Measurements from ENCODE around the gene C19orf67. TPM values are rescaled to one million over a fixed set of nuclear protein-coding genes. Genes with fewer than 3 reads are reported as not detected.

The C19orf67 gene
- total RNA-seq, 4 donors from 2014 or later: not detected

- Histone ChIP-seq H3K4me3 (no peak overlapping the region), H3K4me1 (no peaks in the 10 kb centered on the region), H3K27ac (no peak overlapping the region), H3K27me3 (no peaks in the 10 kb centered on the region), H3K36me3 (peaks cover 0 to 50% of the 10 kb centered on the region in 2 donors), H3K9me3 (peaks cover 0 to 9% (median 7%) of the 10 kb centered on the region in 3 donors)
- DNase-seq (no peak), ATAC-seq (no peak)
- TF ChIP-seq POLR2A (IDR thresholded peaks at IDR 0.05) (no peak), CTCF (IDR thresholded peaks at IDR 0.05 in 4 of 5, conservative IDR thresholded peaks at IDR 0.05 in 1 of 5) (peak in 1 of 5 experiments; percentile 9)
- in situ Hi-C loops (cut with MboI; ENCODE audit: low sequenced_read_pairs in 4 of 4): no loop called here
- intact Hi-C loops (cut with DNase I; ENCODE audit: low total_unique reads): no loop called here
These were observed 10.8 kb upstream of the C19orf67 start for GRCh38 chr19:14096272-14096992.

- in situ Hi-C loops (cut with MboI; ENCODE audit: low sequenced_read_pairs in 4 of 4) (no loop called here), intact Hi-C loops (cut with DNase I; ENCODE audit: low total_unique reads) (no loop called here)
- no peak for DNase-seq
These were observed 9.3 kb upstream of the C19orf67 start for GRCh38 chr19:14094854-14095253.

DNA sequence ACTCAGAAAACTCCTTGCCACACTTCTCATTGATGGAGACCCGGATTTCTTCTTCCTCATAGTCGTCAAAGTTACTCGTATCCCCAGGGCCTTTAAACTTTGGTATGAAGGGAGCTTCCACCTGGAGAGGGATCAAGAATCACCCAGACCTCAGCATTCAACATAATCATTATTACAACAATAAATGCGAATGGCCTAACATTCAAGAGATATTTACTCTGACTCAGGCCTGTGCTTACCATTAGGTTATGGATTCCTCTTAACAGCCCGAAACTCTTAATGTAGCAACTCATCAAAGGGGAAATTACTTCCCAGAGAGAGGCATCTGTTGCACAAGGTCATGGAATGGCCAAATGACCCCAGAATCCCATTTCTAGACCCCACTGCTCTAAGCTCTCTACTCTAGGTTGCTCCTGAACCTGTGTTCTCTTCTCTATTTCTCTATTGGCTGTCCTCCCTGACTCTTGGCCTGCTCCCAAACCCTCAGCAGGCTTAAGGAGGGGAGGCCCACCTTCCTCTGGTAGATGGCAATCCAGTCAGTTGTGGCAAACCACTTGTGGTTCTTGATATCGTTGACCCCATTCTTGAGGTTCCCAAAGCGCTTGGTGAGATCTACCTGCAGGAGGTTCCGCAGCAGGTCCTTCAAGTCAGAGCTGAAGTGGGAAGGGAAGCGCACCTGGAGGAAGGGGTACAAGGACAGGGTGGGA, 7.7 kb upstream of the C19orf67 start:
- intact Hi-C loops (cut with DNase I; ENCODE audit: low total_unique reads): no loop called here
- H3K27me3 ChIP-seq: no peaks in the 10 kb centered on the region
- H3K36me3 ChIP-seq: peaks cover 0 to 26% of the 10 kb centered on the region in 2 donors
- no peak overlapping the region for H3K4me3 ChIP-seq
- no peak for TF ChIP-seq CTCF (IDR thresholded peaks at IDR 0.05 in 4 of 5, conservative IDR thresholded peaks at IDR 0.05 in 1 of 5)
- TF ChIP-seq POLR2A (IDR thresholded peaks at IDR 0.05): no peak
- DNase-seq (no peak), ATAC-seq (no peak)
- peaks cover 0 to 5% of the 10 kb centered on the region in 2 donors for H3K4me1 ChIP-seq
- peak overlapping the region in 1 of 4 donors; percentile 19 for H3K27ac ChIP-seq
- H3K9me3 ChIP-seq: peaks cover 0 to 9% (median 7%) of the 10 kb centered on the region in 3 donors
- in situ Hi-C loops (cut with MboI; ENCODE audit: low sequenced_read_pairs in 4 of 4): no loop called here

More at GRCh38 chr19:14094854-14095253, 9.3 kb upstream of the C19orf67 start:
- no peak overlapping the region for H3K27ac ChIP-seq
- peaks cover 0 to 9% (median 7%) of the 10 kb centered on the region in 3 donors for H3K9me3 ChIP-seq
- no peak overlapping the region for H3K4me3 ChIP-seq
- no peaks in the 10 kb centered on the region for H3K4me1 ChIP-seq
- TF ChIP-seq POLR2A (IDR thresholded peaks at IDR 0.05) (no peak), CTCF (IDR thresholded peaks at IDR 0.05 in 4 of 5, conservative IDR thresholded peaks at IDR 0.05 in 1 of 5) (no peak)
- peaks cover 0 to 35% of the 10 kb centered on the region in 2 donors for H3K36me3 ChIP-seq
- H3K27me3 ChIP-seq: no peaks in the 10 kb centered on the region
- ATAC-seq: no peak

DNA sequence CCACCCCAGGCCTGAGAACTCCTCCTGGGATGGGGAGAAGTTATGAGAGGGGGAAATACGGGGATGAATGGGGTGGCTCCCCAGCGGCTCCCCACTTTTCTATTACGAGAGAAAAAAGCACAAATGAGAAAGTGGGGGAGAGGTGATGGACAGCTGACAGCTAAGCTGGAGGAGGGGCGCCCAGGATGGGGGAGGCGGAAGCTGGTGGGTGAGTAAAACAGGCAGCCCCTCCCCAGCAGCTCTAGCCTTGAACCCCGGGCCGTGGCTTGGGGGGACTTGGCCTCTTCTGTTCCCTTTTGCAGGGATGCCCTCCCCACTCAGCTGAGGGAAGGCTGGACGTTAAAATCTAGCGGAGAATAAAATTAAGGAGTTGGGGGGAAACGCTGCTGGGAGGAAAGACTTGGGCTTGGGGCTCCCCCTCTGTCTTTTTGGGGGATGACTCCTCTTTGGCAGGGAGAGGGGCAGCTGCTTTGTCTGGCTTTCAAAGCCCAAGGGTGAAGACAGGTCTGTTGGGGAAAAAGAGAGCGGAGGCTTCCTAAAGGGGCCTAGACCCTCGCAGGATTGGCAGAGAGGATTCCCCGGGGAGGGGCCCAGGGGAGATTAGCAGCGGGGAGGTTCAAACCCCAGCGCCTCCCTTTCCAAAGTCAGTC, 6.4 kb upstream of the C19orf67 start:
- in situ Hi-C loops (cut with MboI; ENCODE audit: low sequenced_read_pairs in 4 of 4): no loop called here

More for the DNA sequence above, 6.4 kb upstream of the C19orf67 start:
- no peaks in the 10 kb centered on the region for H3K27me3 ChIP-seq
- TF ChIP-seq CTCF (IDR thresholded peaks at IDR 0.05 in 4 of 5, conservative IDR thresholded peaks at IDR 0.05 in 1 of 5) (no peak), POLR2A (IDR thresholded peaks at IDR 0.05) (no peak)
- intact Hi-C loops (cut with DNase I; ENCODE audit: low total_unique reads): loop anchor here (2.0 kb wide), 2 partner anchors 15 to 23 kb away; no protein-coding TSS in a partner anchor
- H3K4me3 ChIP-seq: peak overlapping the region; percentile 63 to 89 (median 74)
- H3K4me1 ChIP-seq: peaks cover 0 to 5% of the 10 kb centered on the region in 2 donors
- ATAC-seq (no peak), DNase-seq (no peak)
- peaks cover 0 to 19% of the 10 kb centered on the region in 2 donors for H3K36me3 ChIP-seq
- peak overlapping the region; percentile 89 to 96 (median 92) for H3K27ac ChIP-seq
- H3K9me3 ChIP-seq: peaks cover 0 to 9% (median 7%) of the 10 kb centered on the region in 3 donors
